OCI-LY7 (cell line): ENCODE measurements around the gene CMTM4.
"Not testable (repeated sequence)": the region's sequence is repeated elsewhere in the genome, so short reads cannot be mapped to it uniquely, and the experiment has no call there.

ENCODE experiments used
- EZH2phosphoT487 ChIP-seq: fragments of 200-600 bp; sonication (generic); IDR thresholded peaks from 2 replicates; pipeline ENCODE4 v1.6.1; 2018; ENCODE audit warnings: low read depth, borderline replicate concordance, mild to moderate bottlenecking, mixed run types, antibody characterized with exemption, low read length, moderate library complexity, mixed read lengths
- TF ChIP-seq, protein P1 (sequence below): fragments of 200-600 bp; sonication (generic); conservative IDR thresholded peaks from 2 replicates; pipeline ENCODE4 v1.5.1; 2014; ENCODE audit warnings: mild to moderate bottlenecking, antibody characterized with exemption, low read length, moderate library complexity, mixed read lengths

- TF ChIP-seq, protein P1, sequence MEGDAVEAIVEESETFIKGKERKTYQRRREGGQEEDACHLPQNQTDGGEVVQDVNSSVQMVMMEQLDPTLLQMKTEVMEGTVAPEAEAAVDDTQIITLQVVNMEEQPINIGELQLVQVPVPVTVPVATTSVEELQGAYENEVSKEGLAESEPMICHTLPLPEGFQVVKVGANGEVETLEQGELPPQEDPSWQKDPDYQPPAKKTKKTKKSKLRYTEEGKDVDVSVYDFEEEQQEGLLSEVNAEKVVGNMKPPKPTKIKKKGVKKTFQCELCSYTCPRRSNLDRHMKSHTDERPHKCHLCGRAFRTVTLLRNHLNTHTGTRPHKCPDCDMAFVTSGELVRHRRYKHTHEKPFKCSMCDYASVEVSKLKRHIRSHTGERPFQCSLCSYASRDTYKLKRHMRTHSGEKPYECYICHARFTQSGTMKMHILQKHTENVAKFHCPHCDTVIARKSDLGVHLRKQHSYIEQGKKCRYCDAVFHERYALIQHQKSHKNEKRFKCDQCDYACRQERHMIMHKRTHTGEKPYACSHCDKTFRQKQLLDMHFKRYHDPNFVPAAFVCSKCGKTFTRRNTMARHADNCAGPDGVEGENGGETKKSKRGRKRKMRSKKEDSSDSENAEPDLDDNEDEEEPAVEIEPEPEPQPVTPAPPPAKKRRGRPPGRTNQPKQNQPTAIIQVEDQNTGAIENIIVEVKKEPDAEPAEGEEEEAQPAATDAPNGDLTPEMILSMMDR = not testable (repeated sequence)
- not testable (repeated sequence) for TF ChIP-seq EZH2phosphoT487
These were observed 10.9 kb downstream of the CMTM4 start for GRCh38 chr16:66685501-66686115.
